Measurements from ENCODE around the gene SUMF1.

Gene SUMF1

DNA sequence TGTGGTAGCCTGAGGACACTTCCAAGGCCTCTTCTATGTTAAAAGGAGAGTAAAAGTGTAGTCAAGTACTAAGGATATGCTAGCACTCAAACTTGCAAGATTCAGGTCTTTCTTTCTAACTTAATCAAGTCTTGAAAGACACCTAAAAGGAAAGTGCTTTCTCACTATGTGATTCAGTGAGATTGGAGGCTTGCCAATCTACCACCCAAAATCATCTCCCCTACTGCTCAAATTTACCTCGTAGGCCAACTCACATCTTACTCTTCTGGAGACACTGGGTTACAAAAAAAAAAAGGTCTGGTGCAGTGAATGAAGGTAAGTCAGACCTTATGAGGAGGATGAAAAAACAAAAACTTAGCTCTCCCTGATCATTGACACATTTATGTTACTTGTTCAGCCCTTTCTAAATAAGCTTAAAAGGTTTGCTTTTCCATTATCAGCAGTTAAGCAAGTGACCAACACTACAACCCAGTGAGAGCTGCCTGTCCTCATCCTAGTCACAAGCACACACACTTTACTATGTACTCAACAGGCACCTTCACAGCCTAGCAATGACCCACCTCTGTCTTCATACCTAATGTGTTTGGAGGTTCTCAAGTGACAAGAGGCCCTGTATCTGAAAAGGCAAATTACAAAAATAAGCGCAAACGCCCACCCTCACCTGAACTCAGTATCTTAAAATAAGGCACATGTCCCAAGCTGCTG lies 19.6 kb downstream of the SUMF1 start:
- Histone ChIP-seq H3F3A (ENCODE audit: insufficient read depth, low read length) (no peaks in the 10 kb centered on the region), H3K9ac (ENCODE audit: low read length) (no peak overlapping the region), H3K27me3 (ENCODE audit: insufficient read depth, low read length) (no peaks in the 10 kb centered on the region), H3K4me2 (ENCODE audit: low read length) (no peak overlapping the region), H3K36me3 (ENCODE audit: insufficient read depth, low read length) (peaks cover 6% of the 10 kb centered on the region; the same call in 1 of the 2 replicates), H3K79me2 (ENCODE audit: insufficient read depth, low read length) (no peaks in the 10 kb centered on the region), H3K9me2 (ENCODE audit: low read depth, low read length) (no peaks in the 10 kb centered on the region), H3K4me3 (ENCODE audit: low read depth, low read length, poor library complexity, severe bottlenecking) (no peak overlapping the region), H3K4me1 (ENCODE audit: insufficient read depth, low read length, severe bottlenecking) (peaks cover 5% of the 10 kb centered on the region), H2AFZ (ENCODE audit: low read length) (no peak overlapping the region), H4K20me1 (ENCODE audit: insufficient read depth, low read length) (no peaks in the 10 kb centered on the region), H3K27ac (ENCODE audit: low read depth, low read length, poor library complexity, severe bottlenecking) (no peak overlapping the region), H3K9me3 (ENCODE audit: low read length) (no peaks in the 10 kb centered on the region)
- TF ChIP-seq EZH2 (IDR thresholded peaks at IDR 0.05; ENCODE audit: borderline replicate concordance, low read length), result no peak
- TF ChIP-seq, protein P1, sequence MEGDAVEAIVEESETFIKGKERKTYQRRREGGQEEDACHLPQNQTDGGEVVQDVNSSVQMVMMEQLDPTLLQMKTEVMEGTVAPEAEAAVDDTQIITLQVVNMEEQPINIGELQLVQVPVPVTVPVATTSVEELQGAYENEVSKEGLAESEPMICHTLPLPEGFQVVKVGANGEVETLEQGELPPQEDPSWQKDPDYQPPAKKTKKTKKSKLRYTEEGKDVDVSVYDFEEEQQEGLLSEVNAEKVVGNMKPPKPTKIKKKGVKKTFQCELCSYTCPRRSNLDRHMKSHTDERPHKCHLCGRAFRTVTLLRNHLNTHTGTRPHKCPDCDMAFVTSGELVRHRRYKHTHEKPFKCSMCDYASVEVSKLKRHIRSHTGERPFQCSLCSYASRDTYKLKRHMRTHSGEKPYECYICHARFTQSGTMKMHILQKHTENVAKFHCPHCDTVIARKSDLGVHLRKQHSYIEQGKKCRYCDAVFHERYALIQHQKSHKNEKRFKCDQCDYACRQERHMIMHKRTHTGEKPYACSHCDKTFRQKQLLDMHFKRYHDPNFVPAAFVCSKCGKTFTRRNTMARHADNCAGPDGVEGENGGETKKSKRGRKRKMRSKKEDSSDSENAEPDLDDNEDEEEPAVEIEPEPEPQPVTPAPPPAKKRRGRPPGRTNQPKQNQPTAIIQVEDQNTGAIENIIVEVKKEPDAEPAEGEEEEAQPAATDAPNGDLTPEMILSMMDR (IDR thresholded peaks at IDR 0.05; ENCODE audit: low read length), result no peak

DNA sequence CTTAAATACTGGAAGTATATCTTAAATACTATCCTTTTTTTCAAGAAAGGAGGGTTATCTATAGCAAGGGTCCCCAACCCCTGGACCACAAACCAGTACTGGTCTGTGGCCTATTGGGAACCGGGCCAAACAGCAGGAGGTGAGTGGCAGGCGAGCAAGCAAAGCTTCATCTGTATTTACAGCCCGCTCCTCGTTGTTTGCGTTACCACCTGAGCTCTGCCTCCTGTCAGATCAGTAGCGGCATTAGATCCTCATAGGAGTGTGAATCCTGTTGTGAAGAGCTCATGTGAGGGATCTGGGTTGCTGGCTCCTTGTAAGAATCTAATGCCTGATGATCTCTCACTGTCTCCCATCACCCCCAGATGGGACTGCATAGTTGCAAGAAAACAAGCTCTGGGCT lies 26.1 kb downstream of the SUMF1 start:
- Histone ChIP-seq H3K27me3 (ENCODE audit: insufficient read depth, low read length) (no peaks in the 10 kb centered on the region), H3K9ac (ENCODE audit: low read length) (no peak overlapping the region), H3K36me3 (ENCODE audit: insufficient read depth, low read length) (peaks cover 6% of the 10 kb centered on the region; the same call in 1 of the 2 replicates), H3K4me3 (ENCODE audit: low read depth, low read length, poor library complexity, severe bottlenecking) (no peak overlapping the region), H3K4me2 (ENCODE audit: low read length) (no peak overlapping the region), H3F3A (ENCODE audit: insufficient read depth, low read length) (no peaks in the 10 kb centered on the region), H3K79me2 (ENCODE audit: insufficient read depth, low read length) (no peaks in the 10 kb centered on the region), H4K20me1 (ENCODE audit: insufficient read depth, low read length) (no peaks in the 10 kb centered on the region), H3K9me3 (ENCODE audit: low read length) (no peaks in the 10 kb centered on the region), H3K9me2 (ENCODE audit: low read depth, low read length) (no peaks in the 10 kb centered on the region), H2AFZ (ENCODE audit: low read length) (no peak overlapping the region), H3K4me1 (ENCODE audit: insufficient read depth, low read length, severe bottlenecking) (no peaks in the 10 kb centered on the region), H3K27ac (ENCODE audit: low read depth, low read length, poor library complexity, severe bottlenecking) (no peak overlapping the region)
- TF ChIP-seq EZH2 (IDR thresholded peaks at IDR 0.05; ENCODE audit: borderline replicate concordance, low read length), result no peak
- TF ChIP-seq, protein P1 (IDR thresholded peaks at IDR 0.05; ENCODE audit: low read length), result no peak

DNA sequence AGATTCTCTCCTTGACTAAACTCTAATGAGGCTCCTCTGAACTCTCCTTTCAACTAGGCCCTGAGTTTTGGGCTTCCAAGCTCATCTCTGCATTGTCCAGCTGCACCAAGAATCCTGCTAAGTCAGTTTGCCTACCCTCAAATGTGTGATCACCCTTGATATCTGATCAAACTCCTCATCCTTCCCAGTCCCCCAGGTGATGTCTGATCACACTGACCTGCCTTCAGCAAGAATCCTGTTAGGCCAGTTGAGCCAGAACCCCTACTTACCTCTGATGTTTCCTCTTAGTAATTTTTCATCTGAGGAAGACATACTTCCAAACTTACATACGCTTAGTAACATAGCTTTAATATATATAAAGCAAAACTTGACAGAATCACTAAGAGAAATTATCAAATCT lies 28.8 kb downstream of the SUMF1 start:
- no peak overlapping the region for H3K4me2 ChIP-seq (ENCODE audit: low read length)
- no peak overlapping the region for H3K9ac ChIP-seq (ENCODE audit: low read length)

More for the DNA sequence above, 28.8 kb downstream of the SUMF1 start:
- H3K9me2 ChIP-seq (ENCODE audit: low read depth, low read length), result no peaks in the 10 kb centered on the region
- TF ChIP-seq, protein P1 (IDR thresholded peaks at IDR 0.05; ENCODE audit: low read length), result no peak
- TF ChIP-seq EZH2 (IDR thresholded peaks at IDR 0.05; ENCODE audit: borderline replicate concordance, low read length), result no peak
- H4K20me1 ChIP-seq (ENCODE audit: insufficient read depth, low read length), result no peaks in the 10 kb centered on the region
- H3K9me3 ChIP-seq (ENCODE audit: low read length), result no peaks in the 10 kb centered on the region
- H3K4me1 ChIP-seq (ENCODE audit: insufficient read depth, low read length, severe bottlenecking), result no peaks in the 10 kb centered on the region
- no peak overlapping the region for H3K4me3 ChIP-seq (ENCODE audit: low read depth, low read length, poor library complexity, severe bottlenecking)
- no peaks in the 10 kb centered on the region for H3F3A ChIP-seq (ENCODE audit: insufficient read depth, low read length)
- H3K36me3 ChIP-seq (ENCODE audit: insufficient read depth, low read length), result no peaks in the 10 kb centered on the region
- no peaks in the 10 kb centered on the region for H3K27me3 ChIP-seq (ENCODE audit: insufficient read depth, low read length)
- H3K79me2 ChIP-seq (ENCODE audit: insufficient read depth, low read length), result no peaks in the 10 kb centered on the region
- H2AFZ ChIP-seq (ENCODE audit: low read length), result no peak overlapping the region
- no peak overlapping the region for H3K27ac ChIP-seq (ENCODE audit: low read depth, low read length, poor library complexity, severe bottlenecking)

Data from OCI-LY1 (cell line).